HEK293 (cell line): ENCODE results near the gene GCLM.

Source experiments
- BCL11A ChIP-seq: fragments of 450-650 bp; formaldehyde crosslinking; IDR thresholded peaks from 2 replicates; pipeline ENCODE4 v1.5.1; 2016; ENCODE audit warnings: low read depth, missing biosample characterization, missing genetic modification characterization
- BCL6B ChIP-seq: fragments of 450-650 bp; formaldehyde crosslinking; IDR thresholded peaks from 2 replicates; pipeline ENCODE4 v1.5.1; 2017; ENCODE audit warnings: missing biosample characterization, missing genetic modification characterization
- GLIS2 ChIP-seq: fragments of 450-650 bp; formaldehyde crosslinking; IDR thresholded peaks from 2 replicates; pipeline ENCODE4 v1.5.1; 2016; ENCODE audit warnings: missing biosample characterization, missing genetic modification characterization
- HOXD13 ChIP-seq: sonication (generic); formaldehyde crosslinking; IDR thresholded peaks from 2 replicates; pipeline ENCODE4 v1.8.0; 2022; ENCODE audit warnings: missing genetic modification reagents, borderline replicate concordance
- KLF7 ChIP-seq: fragments of 450-650 bp; formaldehyde crosslinking; IDR thresholded peaks from 2 replicates; pipeline ENCODE4 v1.5.1; 2016; ENCODE audit warnings: missing biosample characterization, missing genetic modification characterization, borderline replicate concordance
- MYNN ChIP-seq: fragments of 450-650 bp; formaldehyde crosslinking; IDR thresholded peaks from 2 replicates; pipeline ENCODE4 v1.5.1; 2016; ENCODE audit warnings: missing biosample characterization, missing genetic modification characterization, borderline replicate concordance
- PRDM1 ChIP-seq: fragments of 450-650 bp; formaldehyde crosslinking; IDR thresholded peaks from 2 replicates; pipeline ENCODE4; 2016; ENCODE audit warnings: missing biosample characterization, missing genetic modification characterization
- PRDM4 ChIP-seq: fragments of 450-650 bp; formaldehyde crosslinking; IDR thresholded peaks from 2 replicates; pipeline ENCODE4 v1.5.1; 2017; ENCODE audit warnings: missing biosample characterization, missing genetic modification characterization
- REPIN1 ChIP-seq: fragments of 450-650 bp; formaldehyde crosslinking; IDR thresholded peaks from 2 replicates; pipeline ENCODE4 v1.5.1; 2017; ENCODE audit warnings: missing biosample characterization, missing genetic modification characterization, low read depth
- SALL2 ChIP-seq: fragments of 450-650 bp; formaldehyde crosslinking; IDR thresholded peaks from 2 replicates; pipeline ENCODE4 v1.5.0; 2017; ENCODE audit warnings: missing biosample characterization, mild to moderate bottlenecking, missing genetic modification characterization, borderline replicate concordance
- SCRT2 ChIP-seq: fragments of 450-650 bp; formaldehyde crosslinking; IDR thresholded peaks from 2 replicates; pipeline ENCODE4 v1.5.1; 2016; ENCODE audit warnings: missing biosample characterization, missing genetic modification characterization
- ZBTB1 ChIP-seq: fragments of 450-650 bp; formaldehyde crosslinking; IDR thresholded peaks from 2 replicates; pipeline ENCODE4 v1.5.1; 2016; ENCODE audit warnings: missing biosample characterization, missing genetic modification characterization
- ZBTB21 ChIP-seq: fragments of 450-650 bp; formaldehyde crosslinking; IDR thresholded peaks from 2 replicates; pipeline ENCODE4 v1.5.1; 2017; ENCODE audit warnings: missing biosample characterization, missing genetic modification characterization
- ZBTB6 ChIP-seq: fragments of 450-650 bp; formaldehyde crosslinking; IDR thresholded peaks from 2 replicates; pipeline ENCODE4 v1.5.1; 2017; ENCODE audit warnings: missing biosample characterization, missing genetic modification characterization
- ZFP37 ChIP-seq: fragments of 450-650 bp; formaldehyde crosslinking; IDR thresholded peaks from 2 replicates; pipeline ENCODE4 v1.5.1; 2016; ENCODE audit warnings: missing biosample characterization, missing genetic modification characterization
- ZFP69B ChIP-seq: fragments of 450-650 bp; formaldehyde crosslinking; IDR thresholded peaks from 2 replicates; pipeline ENCODE4 v1.5.1; 2016; ENCODE audit warnings: missing biosample characterization, missing genetic modification characterization
- ZIC2 ChIP-seq: fragments of 450-650 bp; formaldehyde crosslinking; IDR thresholded peaks from 2 replicates; pipeline ENCODE4 v1.5.1; 2016; ENCODE audit warnings: missing biosample characterization, missing genetic modification characterization
- ZNF10 ChIP-seq: fragments of 450-650 bp; formaldehyde crosslinking; IDR thresholded peaks from 2 replicates; pipeline ENCODE4 v1.5.1; 2017; ENCODE audit warnings: missing biosample characterization, missing genetic modification characterization
- ZNF157 ChIP-seq: fragments of 450-650 bp; formaldehyde crosslinking; IDR thresholded peaks from 2 replicates; pipeline ENCODE4 v1.5.1; 2016; ENCODE audit warnings: missing biosample characterization, missing genetic modification characterization
- ZNF19 ChIP-seq: fragments of 450-650 bp; formaldehyde crosslinking; IDR thresholded peaks from 2 replicates; pipeline ENCODE4; 2016; ENCODE audit warnings: missing biosample characterization, missing genetic modification characterization, low read depth
- ZNF223 ChIP-seq: fragments of 450-650 bp; formaldehyde crosslinking; IDR thresholded peaks from 2 replicates; pipeline ENCODE4 v1.5.1; 2016; ENCODE audit warnings: missing biosample characterization, missing genetic modification characterization
- ZNF274 ChIP-seq, 2 experiments: fragments of 200-500 bp in 1 of 2; fragments of 450-650 bp in 1 of 2; sonication (Bioruptor generic) in 1 of 2; formaldehyde crosslinking in 1 of 2; IDR thresholded peaks; 2 replicates each; pipeline versions ENCODE4 v1.5.1 to v1.6.1; 2014 to 2016; ENCODE audit warnings: borderline replicate concordance in 1 of 2, inconsistent platforms in 1 of 2, low read length in 1 of 2, missing biosample characterization in 1 of 2, missing genetic modification characterization in 1 of 2
- ZNF280C ChIP-seq: fragments of 450-650 bp; formaldehyde crosslinking; IDR thresholded peaks from 2 replicates; pipeline ENCODE4 v1.5.1; 2016; ENCODE audit warnings: missing biosample characterization, missing genetic modification characterization
- ZNF350 ChIP-seq: fragments of 450-650 bp; formaldehyde crosslinking; IDR thresholded peaks from 2 replicates; pipeline ENCODE4 v1.5.0; 2017; ENCODE audit warnings: missing biosample characterization, mild to moderate bottlenecking, missing genetic modification characterization
- ZNF366 ChIP-seq: fragments of 450-650 bp; formaldehyde crosslinking; conservative IDR thresholded peaks from 2 replicates; pipeline ENCODE4 v1.5.1; 2016; ENCODE audit warnings: missing biosample characterization, missing genetic modification characterization
- ZNF416 ChIP-seq: fragments of 450-650 bp; formaldehyde crosslinking; IDR thresholded peaks from 2 replicates; pipeline ENCODE4 v1.5.1; 2016; ENCODE audit warnings: missing biosample characterization, missing genetic modification characterization
- ZNF555 ChIP-seq: fragments of 450-650 bp; formaldehyde crosslinking; conservative IDR thresholded peaks from 2 replicates; pipeline ENCODE4 v1.5.1; 2017; ENCODE audit warnings: missing biosample characterization, mild to moderate bottlenecking, missing genetic modification characterization, inconsistent platforms
- ZNF585B ChIP-seq: fragments of 450-650 bp; formaldehyde crosslinking; IDR thresholded peaks from 2 replicates; pipeline ENCODE4 v1.5.1; 2016; ENCODE audit warnings: missing biosample characterization, missing genetic modification characterization
- ZNF610 ChIP-seq: fragments of 450-650 bp; formaldehyde crosslinking; IDR thresholded peaks from 2 replicates; pipeline ENCODE4 v1.5.1; 2016; ENCODE audit warnings: missing biosample characterization, missing genetic modification characterization, borderline replicate concordance
- ZNF624 ChIP-seq: fragments of 450-650 bp; formaldehyde crosslinking; IDR thresholded peaks from 2 replicates; pipeline ENCODE4 v1.5.1; 2017; ENCODE audit warnings: missing biosample characterization, missing genetic modification characterization
- ZNF658 ChIP-seq: fragments of 450-650 bp; formaldehyde crosslinking; IDR thresholded peaks from 2 replicates; pipeline ENCODE4; 2016; ENCODE audit warnings: missing biosample characterization, missing genetic modification characterization
- ZNF843 ChIP-seq: fragments of 450-650 bp; formaldehyde crosslinking; IDR thresholded peaks from 2 replicates; pipeline ENCODE4 v1.5.1; 2016; ENCODE audit warnings: missing biosample characterization, missing genetic modification characterization
- ZSCAN18 ChIP-seq: fragments of 450-650 bp; formaldehyde crosslinking; IDR thresholded peaks from 2 replicates; pipeline ENCODE4 v1.5.1; 2016; ENCODE audit warnings: missing biosample characterization, missing genetic modification characterization

The GCLM gene

GRCh38 chr1:93847811-93848288, 61.4 kb downstream of the GCLM start (continued):
- no peak for TF ChIP-seq ZNF280C (tag by site-specific recombination)
- no peak for TF ChIP-seq ZNF555 (tag by site-specific recombination)
- TF ChIP-seq ZBTB6 (tag by site-specific recombination), result no peak
- TF ChIP-seq ZBTB21 (tag by site-specific recombination), result peak; percentile 10; the same call in 1 of the 2 replicates
- no peak for TF ChIP-seq ZNF19
- TF ChIP-seq SALL2, result no peak
- no peak for TF ChIP-seq ZNF223 (tag by site-specific recombination)
- peak; percentile 52 for TF ChIP-seq ZNF366
- no peak for TF ChIP-seq ZNF416 (tag by site-specific recombination)
- TF ChIP-seq ZNF658, result no peak
- TF ChIP-seq PRDM1 (tag by site-specific recombination), result peak; percentile 93
- no peak for TF ChIP-seq ZFP37 (tag by site-specific recombination)
- peak; percentile 72 for TF ChIP-seq ZIC2
- no peak for TF ChIP-seq ZBTB1 (tag by site-specific recombination)
- no peak for TF ChIP-seq KLF7 (tag by site-specific recombination)
- no peak for TF ChIP-seq ZNF585B (tag by site-specific recombination)
- TF ChIP-seq ZFP69B (tag by site-specific recombination), result peak; percentile 16; the same call in 1 of the 2 replicates
- TF ChIP-seq REPIN1 (tag by site-specific recombination), result no peak
- TF ChIP-seq BCL11A (tag by site-specific recombination), result no peak
- TF ChIP-seq HOXD13 (CRISPR knock-in tag), result 0 out of 2 replicates have a peak, but pooled peaks have one; percentile 17
- TF ChIP-seq ZNF157 (tag by site-specific recombination), result no peak
- TF ChIP-seq SCRT2 (tag by site-specific recombination), result no peak
- TF ChIP-seq GLIS2, result peak; percentile 41; the same call in 1 of the 2 replicates
- no peak for TF ChIP-seq ZNF624
- peak; percentile 98 for TF ChIP-seq MYNN (tag by site-specific recombination)
- no peak for TF ChIP-seq BCL6B (tag by site-specific recombination)
- no peak; the same call in 1 of the 2 replicates for TF ChIP-seq PRDM4
- peak; percentile 86; the same call in 1 of the 2 replicates for TF ChIP-seq ZNF610 (tag by site-specific recombination)
- no peak for TF ChIP-seq ZNF274 (IDR thresholded peaks at IDR 0.05; ENCODE audit: low read length)
- no peak for TF ChIP-seq ZNF274 (tag by site-specific recombination; IDR thresholded peaks at IDR 0.05; ENCODE audit: borderline replicate concordance)
- TF ChIP-seq ZNF843 (tag by site-specific recombination), result no peak
- no peak for TF ChIP-seq ZNF350
- TF ChIP-seq ZNF10 (tag by site-specific recombination), result no peak
- TF ChIP-seq ZSCAN18 (tag by site-specific recombination), result no peak
